HCT116 (cell line): ENCODE data around the gene COL26A1. TPM values are rescaled to one million over a fixed set of nuclear protein-coding genes. Genes with fewer than 3 reads are reported as not detected.

Experiments
- ATAC-seq: fragments of 200-7000 bp; cut with Tn5 transposase; 2 replicates; pipeline ENCODE4 v1.9.1; 2020; ENCODE audit warnings: mild to moderate bottlenecking, moderate library complexity
- BruUV-seq: library from RNA; stranded (reverse); fragments of 400-500 nt; replicated peaks from 2 replicates; lab custom pipeline; 2021; lab: Mats Ljungman, UMichigan
- CTCF ChIA-PET: fragments of 300-600 bp; sonication (Branson Sonifier 250); formaldehyde crosslinking; loops from one replicate; lab custom pipeline; 2021; ENCODE audit warnings: antibody characterized with exemption; lab: Charles Lee
- POLR2A ChIA-PET: fragments of 300-600, 350-600 bp; sonication (Branson Sonifier 250); formaldehyde crosslinking; loops from one replicate; lab custom pipeline; 2021; ENCODE audit warnings: antibody characterized with exemption; lab: Charles Lee
- RAD21 ChIA-PET, 2 experiments: fragments of 300-600 bp; sonication (Branson Sonifier 250); formaldehyde crosslinking; loops; one replicate each; lab custom pipeline; 2023; ENCODE audit warnings: low total read pairs in 2 of 2; ENCODE audit not compliant: uncharacterized antibody in 2 of 2, unreplicated experiment in 2 of 2, low non-redundant PET in 1 of 2; lab: Charles Lee
- DNase-seq: peaks from one replicate; pipeline ENCODE4 v3.0.0-alpha.2; 2010; ENCODE audit warnings: low read depth, low spot score
- H2AFZ ChIP-seq: fragments of 200-600 bp; shearing (Covaris generic), sonication (generic); 2 replicates; pipeline ENCODE4 v1.6.1; 2017; ENCODE audit warnings: low read depth, mixed run types, mixed read lengths, antibody characterized with exemption, low read length; ENCODE audit not compliant: poor library complexity, severe bottlenecking
- H3K27ac ChIP-seq: 2 replicates; pipeline ENCODE4 v1.5.1; 2012; ENCODE audit warnings: low read depth, low read length
- H3K27me3 ChIP-seq: fragments of 200-600 bp; sonication (generic); 2 replicates; pipeline ENCODE4 v1.6.1; 2016; ENCODE audit warnings: mixed run types, low read length, mixed read lengths; ENCODE audit not compliant: insufficient read depth
- H3K36me3 ChIP-seq, 2 experiments: fragments of 200-500 bp in 1 of 2; fragments of 200-600 bp in 1 of 2; sonication (Bioruptor generic) in 1 of 2; sonication (generic) in 1 of 2; 2 replicates each; pipeline versions ENCODE4 v1.5.1 to v1.6.1; 2014 to 2016; ENCODE audit warnings: low read length in 2 of 2, inconsistent platforms in 1 of 2, mixed read lengths in 1 of 2, mixed run types in 1 of 2; ENCODE audit not compliant: insufficient read depth in 2 of 2, control insufficient read depth in 1 of 2
- H3K4me1 ChIP-seq, 2 experiments: fragments of 200-600 bp in 1 of 2; sonication (generic) in 1 of 2; 2 replicates each; pipeline versions ENCODE4 v1.5.1 to v1.6.1; 2012 to 2017; ENCODE audit warnings: low read length in 2 of 2, inconsistent platforms in 1 of 2, mild to moderate bottlenecking in 1 of 2, mixed read lengths in 1 of 2, mixed run types in 1 of 2, moderate library complexity in 1 of 2; ENCODE audit not compliant: insufficient read depth in 2 of 2, control insufficient read depth in 1 of 2
- H3K4me2 ChIP-seq: fragments of 200-600 bp; sonication (generic); 2 replicates; pipeline ENCODE4 v1.6.1; 2017; ENCODE audit warnings: mixed run types, low read length, mixed read lengths
- H3K4me3 ChIP-seq, 2 experiments: fragments of 200-600 bp in 1 of 2; sonication (generic) in 1 of 2; replicated peaks in 1 of 2; 2 replicates each; pipeline ENCODE4 v1.5.1; 2011 to 2016; ENCODE audit warnings: low read length in 2 of 2, control low read depth in 1 of 2, low read depth in 1 of 2, mild to moderate bottlenecking in 1 of 2, mixed read lengths in 1 of 2, mixed run types in 1 of 2
- H3K79me2 ChIP-seq: fragments of 200-600 bp; sonication (generic); 2 replicates; pipeline ENCODE4 v1.6.1; 2017; ENCODE audit warnings: mild to moderate bottlenecking, mixed run types, low read length, moderate library complexity, mixed read lengths; ENCODE audit not compliant: insufficient read depth
- H3K9ac ChIP-seq: fragments of 200-600 bp; sonication (generic); 2 replicates; pipeline ENCODE4 v1.6.1; 2016; ENCODE audit warnings: low read length, mixed read lengths
- H3K9me2 ChIP-seq: fragments of 200-600 bp; sonication (generic), shearing (Covaris generic); 2 replicates; pipeline ENCODE4 v1.6.1; 2017; ENCODE audit warnings: mixed run types, mild to moderate bottlenecking, moderate library complexity; ENCODE audit not compliant: insufficient read depth
- H3K9me3 ChIP-seq, 2 experiments: fragments of 200-500 bp in 1 of 2; fragments of 200-600 bp in 1 of 2; sonication (Bioruptor generic) in 1 of 2; sonication (generic) in 1 of 2; 2 replicates each; pipeline ENCODE4 v1.6.1; 2014 to 2017; ENCODE audit warnings: low read length in 2 of 2, mixed read lengths in 2 of 2, inconsistent platforms in 1 of 2, low read depth in 1 of 2, mild to moderate bottlenecking in 1 of 2, mixed run types in 1 of 2, moderate library complexity in 1 of 2; ENCODE audit not compliant: control insufficient read depth in 1 of 2, insufficient read depth in 1 of 2
- H4K20me1 ChIP-seq: fragments of 200-600 bp; sonication (generic), shearing (Covaris generic); 2 replicates; pipeline ENCODE4 v1.6.1; 2017; ENCODE audit warnings: mixed run types, mild to moderate bottlenecking, moderate library complexity; ENCODE audit not compliant: insufficient read depth
- ATF3 ChIP-seq: IDR thresholded peaks from 2 replicates; pipeline ENCODE4 v1.6.1; 2012
- ELF1 ChIP-seq: IDR thresholded peaks from 2 replicates; pipeline ENCODE4 v1.6.1; 2012; ENCODE audit warnings: low read depth, borderline replicate concordance
- EZH2 ChIP-seq: fragments of 200-600 bp; sonication (generic); IDR thresholded peaks from 2 replicates; pipeline ENCODE4 v1.6.1; 2017; ENCODE audit warnings: antibody characterized with exemption, mixed run types
- EZH2phosphoT487 ChIP-seq: fragments of 200-600 bp; IDR thresholded peaks from 2 replicates; pipeline ENCODE4 v1.6.1; 2018; ENCODE audit warnings: antibody characterized with exemption, borderline replicate concordance
- FOSL1 ChIP-seq: IDR thresholded peaks from 2 replicates; pipeline ENCODE4 v1.6.1; 2012; ENCODE audit warnings: low read depth
- POLR2AphosphoS5 ChIP-seq: IDR thresholded peaks from 2 replicates; pipeline ENCODE4 v1.6.1; 2011; ENCODE audit warnings: mild to moderate bottlenecking, low read depth, low read length, moderate library complexity
- SRF ChIP-seq: IDR thresholded peaks from 2 replicates; pipeline ENCODE4 v1.6.1; 2012; ENCODE audit warnings: low read depth
- TCF7L2 ChIP-seq: IDR thresholded peaks from 2 replicates; pipeline ENCODE4 v1.7.0; 2011; ENCODE audit warnings: borderline replicate concordance, inconsistent platforms; ENCODE audit not compliant: insufficient read depth, insufficient read length; ENCODE audit errors: extremely low read depth
- ZFX ChIP-seq: fragments of 450-650 bp; IDR thresholded peaks from 2 replicates; pipeline ENCODE4 v1.6.1; 2017
- intact Hi-C: fragments of 100-400 bp; cut with micrococcal nuclease; formaldehyde crosslinking; loops from 2 replicates; pipeline ENCODE4 v1.10.0; 2022
- total RNA-seq: library from RNA; stranded (reverse); gene quantifications from one replicate; pipeline ENCODE4 v1.2.1, GENCODE V29; 2021; ENCODE audit not compliant: unreplicated experiment

The COL26A1 gene
- total RNA-seq, 1 experiment from 2014 or later: 0.27 TPM

- Histone ChIP-seq H3K9me3 (no peaks in the 10 kb centered on the region), H3K36me3 (no peaks in the 10 kb centered on the region), H2AFZ (no peak overlapping the region), H3K9ac (no peak overlapping the region), H3K4me1 (no peaks in the 10 kb centered on the region), H3K9me2 (no peaks in the 10 kb centered on the region), H3K27me3 (no peaks in the 10 kb centered on the region), H3K27ac (no peak overlapping the region), H4K20me1 (no peaks in the 10 kb centered on the region), H3K4me3 (no peak overlapping the region), H3K79me2 (no peaks in the 10 kb centered on the region), H3K4me2 (no peak overlapping the region)
- intact Hi-C loops: no loop called here
- BruUV-seq: no TSS peak
- ChIA-PET CTCF (no interaction called here), RAD21 (no interaction called here), POLR2A (no interaction called here)
- TF ChIP-seq EZH2: no peak
- no peak for TF ChIP-seq POLR2AphosphoS5
- TF ChIP-seq ATF3: no peak
- TF ChIP-seq SRF: no peak
- no peak for TF ChIP-seq ZFX
- no peak for TF ChIP-seq ELF1
- no peak for TF ChIP-seq EZH2phosphoT487
- TF ChIP-seq FOSL1: no peak
- TF ChIP-seq TCF7L2: no peak
- DNase-seq (no peak), ATAC-seq (no peak)
Observed at GRCh38 chr7:101550641-101551541, 188.2 kb downstream of the COL26A1 start.
